ENCODE measurements around the gene KANSL1. TPM values are rescaled to one million over a fixed set of nuclear protein-coding genes. Genes with fewer than 3 reads are reported as not detected.

The KANSL1 gene
- total RNA-seq, 1 experiment from 2014 or later: 47.6 TPM

- intact Hi-C loops (cut with micrococcal nuclease): loop anchor here (5.0 kb wide), 1 partner anchor 81 kb away; no protein-coding TSS in a partner anchor
- DNase-seq (no peak), ATAC-seq (no peak)
- no peak overlapping the region for H3K27ac ChIP-seq (ENCODE audit: low read length)
- H3F3A ChIP-seq (ENCODE audit: low read length, unreplicated experiment): no peaks in the 10 kb centered on the region
- H3K4me3 ChIP-seq (ENCODE audit: low read length): no peak overlapping the region
- peaks cover 59% of the 10 kb centered on the region for H3K79me2 ChIP-seq (ENCODE audit: low read length)
- H3K27me3 ChIP-seq (ENCODE audit: low read length): no peaks in the 10 kb centered on the region
- H3K4me2 ChIP-seq (ENCODE audit: low read length): no peak overlapping the region
- peaks cover 14% of the 10 kb centered on the region for H3K36me3 ChIP-seq (ENCODE audit: low read depth, low read length)
- ChIA-PET POLR2A (ENCODE audit: unreplicated experiment) (interaction anchor here (0.9 kb wide), 1 partner anchor 72 kb away, joined by 10 read pairs; no protein-coding TSS in a partner anchor), CTCF (interaction anchor here (0.9 kb wide), 1 partner anchor 121 kb away, joined by 3 read pairs; the partner anchor contains the start of gene KANSL1)
- 0 out of 2 replicates have a peak, but pooled peaks cover 14% of the 10 kb centered on the region for H3K4me1 ChIP-seq (ENCODE audit: insufficient read depth, low read length)
- H3K9me3 ChIP-seq (ENCODE audit: low read length): no peaks in the 10 kb centered on the region
- no peaks in the 10 kb centered on the region for H3K9me2 ChIP-seq (replicated peaks; ENCODE audit: low read length)
- H4K20me1 ChIP-seq (ENCODE audit: low read length): peaks cover 5% of the 10 kb centered on the region; the same call in 1 of the 2 replicates
- BruUV-seq (replicated peaks): no TSS peak
- H3K9ac ChIP-seq (ENCODE audit: low read length): no peak overlapping the region
- no peak overlapping the region for H2AFZ ChIP-seq (ENCODE audit: low read length)
- TF ChIP-seq CTCF (conservative IDR thresholded peaks at IDR 0.05; ENCODE audit: low read depth, low read length) (no peak), EZH2phosphoT487 (IDR thresholded peaks at IDR 0.05; ENCODE audit: borderline replicate concordance, low read length) (no peak)
Observed at GRCh38 chr17:46071796-46072195, 121.4 kb downstream of the KANSL1 start.

GRCh38 chr17:46064460-46064859, 128.8 kb downstream of the KANSL1 start:
- POLR2A ChIA-PET (ENCODE audit: unreplicated experiment): no interaction called here

More at GRCh38 chr17:46064460-46064859, 128.8 kb downstream of the KANSL1 start:
- CTCF ChIA-PET: interaction anchor here (0.6 kb wide), 1 partner anchor 61 kb away, joined by 9 read pairs; no protein-coding TSS in a partner anchor
- intact Hi-C loops (cut with micrococcal nuclease): loop anchor here (5.0 kb wide), 1 partner anchor 38 kb away; no protein-coding TSS in a partner anchor
- ATAC-seq (no peak), DNase-seq (no peak)
- Histone ChIP-seq H3K9ac (ENCODE audit: low read length) (no peak overlapping the region), H4K20me1 (ENCODE audit: low read length) (peaks cover 8% of the 10 kb centered on the region; the same call in 1 of the 2 replicates), H3K27me3 (ENCODE audit: low read length) (no peaks in the 10 kb centered on the region), H3K4me3 (ENCODE audit: low read length) (no peak overlapping the region), H3F3A (ENCODE audit: low read length, unreplicated experiment) (peaks cover 7% of the 10 kb centered on the region), H3K27ac (ENCODE audit: low read length) (no peak overlapping the region), H3K4me1 (ENCODE audit: insufficient read depth, low read length) (peaks cover 17% of the 10 kb centered on the region), H3K9me2 (replicated peaks; ENCODE audit: low read length) (no peaks in the 10 kb centered on the region), H2AFZ (ENCODE audit: low read length) (no peak overlapping the region), H3K4me2 (ENCODE audit: low read length) (no peak overlapping the region), H3K36me3 (ENCODE audit: low read depth, low read length) (peaks cover 34% of the 10 kb centered on the region), H3K9me3 (ENCODE audit: low read length) (no peaks in the 10 kb centered on the region), H3K79me2 (ENCODE audit: low read length) (peaks cover 22% of the 10 kb centered on the region)
- TF ChIP-seq CTCF (conservative IDR thresholded peaks at IDR 0.05; ENCODE audit: low read depth, low read length): no peak
- no peak for TF ChIP-seq EZH2phosphoT487 (IDR thresholded peaks at IDR 0.05; ENCODE audit: borderline replicate concordance, low read length)
- TF ChIP-seq EZH2 (IDR thresholded peaks at IDR 0.05; ENCODE audit: low read length, unreplicated experiment): no peak
- BruUV-seq (replicated peaks): no TSS peak

All from PC-3 (cell line).